IMR-90 (cell line): ENCODE data around the gene MLYCD. TPM values are rescaled to one million over a fixed set of nuclear protein-coding genes. Genes with fewer than 3 reads are reported as not detected.

Experiments
- ATAC-seq: fragments of 200-7000 bp; cut with Tn5 transposase; 2 replicates; pipeline ENCODE4 v1.9.1; 2020; ENCODE audit warnings: low read depth, mild to moderate bottlenecking, moderate library complexity
- BruUV-seq: library from RNA; stranded (reverse); fragments of 400-500 nt; replicated peaks from 2 replicates; lab custom pipeline; 2021; lab: Mats Ljungman, UMichigan
- CTCF ChIA-PET: fragments of 300-600 bp; formaldehyde crosslinking; extraction: SDS; loops from one replicate; lab custom pipeline; 2021; ENCODE audit warnings: antibody characterized with exemption; lab: Yijun Ruan, JAX
- POLR2A ChIA-PET: fragments of 300-600 bp; sonication (Branson Sonifier 250); formaldehyde crosslinking; loops from one replicate; lab custom pipeline; 2022; ENCODE audit warnings: antibody characterized with exemption; ENCODE audit not compliant: unreplicated experiment; lab: Charles Lee
- DNase-seq: peaks from one replicate; pipeline ENCODE4 v3.0.0; 2013
- H2AFZ ChIP-seq: replicated peaks from 2 replicates; pipeline ENCODE3; 2013; ENCODE audit warnings: low read length, mild to moderate bottlenecking; ENCODE audit not compliant: poor library complexity
- H2AK5ac ChIP-seq: 2 replicates; pipeline ENCODE4 v1.6.1; 2013; ENCODE audit warnings: low read depth, low read length, inconsistent platforms
- H2AK9ac ChIP-seq: replicated peaks from 2 replicates; pipeline ENCODE3; 2013; ENCODE audit warnings: mild to moderate bottlenecking, low read depth, low read length, moderate library complexity; ENCODE audit not compliant: poor library complexity
- H2BK120ac ChIP-seq: 2 replicates; pipeline ENCODE4 v1.6.1; 2013; ENCODE audit warnings: low read depth, low read length, inconsistent platforms
- H2BK15ac ChIP-seq: 3 replicates; pipeline ENCODE4 v1.6.1; 2013; ENCODE audit warnings: low read depth, low read length, inconsistent platforms
- H2BK20ac ChIP-seq: 2 replicates; pipeline ENCODE4 v1.6.1; 2013; ENCODE audit warnings: low read depth, mild to moderate bottlenecking, inconsistent platforms, low read length, moderate library complexity
- H2BK5ac ChIP-seq: 2 replicates; pipeline ENCODE4 v1.6.1; 2013; ENCODE audit warnings: mild to moderate bottlenecking, low read depth, low read length, inconsistent platforms; ENCODE audit not compliant: poor library complexity, severe bottlenecking
- H3K14ac ChIP-seq: replicated peaks from 2 replicates; pipeline ENCODE4 v1.6.1; 2013; ENCODE audit warnings: low read depth, low read length, inconsistent platforms
- H3K18ac ChIP-seq: 2 replicates; pipeline ENCODE4 v1.6.1; 2013; ENCODE audit warnings: low read depth, low read length, control low read depth
- H3K23ac ChIP-seq: 2 replicates; pipeline ENCODE4 v1.6.1; 2013; ENCODE audit warnings: low read depth, low read length, inconsistent platforms
- H3K27ac ChIP-seq: 2 replicates; pipeline ENCODE4 v1.5.1; 2013; ENCODE audit warnings: mild to moderate bottlenecking, control low read depth, low read length; ENCODE audit not compliant: insufficient read depth
- H3K27me3 ChIP-seq: 2 replicates; pipeline ENCODE4 v1.6.1; 2013; ENCODE audit warnings: low read length; ENCODE audit not compliant: control insufficient read depth, insufficient read depth
- H3K36me3 ChIP-seq: 2 replicates; pipeline ENCODE4 v1.6.1; 2013; ENCODE audit warnings: low read length, mixed read lengths; ENCODE audit not compliant: control insufficient read depth, insufficient read depth
- H3K4ac ChIP-seq: 2 replicates; pipeline ENCODE4 v1.6.1; 2013; ENCODE audit warnings: low read depth, low read length, inconsistent platforms
- H3K4me1 ChIP-seq: 2 replicates; pipeline ENCODE4 v1.6.1; 2013; ENCODE audit warnings: low read length, mixed read lengths; ENCODE audit not compliant: control insufficient read depth, insufficient read depth
- H3K4me2 ChIP-seq: 2 replicates; pipeline ENCODE4 v1.6.1; 2013; ENCODE audit warnings: low read depth, mild to moderate bottlenecking, control low read depth, low read length, moderate library complexity
- H3K4me3 ChIP-seq: 2 replicates; pipeline ENCODE4 v1.5.1; 2013; ENCODE audit warnings: low read depth, mild to moderate bottlenecking, control low read depth, low read length, moderate library complexity; ENCODE audit not compliant: insufficient read depth
- H3K56ac ChIP-seq: 2 replicates; pipeline ENCODE4 v1.6.1; 2013; ENCODE audit warnings: low read length, inconsistent platforms; ENCODE audit not compliant: insufficient read depth; ENCODE audit errors: extremely low read depth
- H3K79me1 ChIP-seq, 2 experiments: 2 replicates each; pipeline ENCODE4 v1.6.1; 2013; ENCODE audit warnings: low read length in 2 of 2, inconsistent platforms in 1 of 2, low read depth in 1 of 2
- H3K9ac ChIP-seq: 2 replicates; pipeline ENCODE4 v1.6.1; 2013; ENCODE audit warnings: low read depth, low read length, control low read depth
- H3K9me1 ChIP-seq: 2 replicates; pipeline ENCODE4 v1.6.1; 2013; ENCODE audit warnings: low read length, inconsistent platforms; ENCODE audit not compliant: insufficient read depth
- H3K9me3 ChIP-seq: 2 replicates; pipeline ENCODE4 v1.6.1; 2013; ENCODE audit warnings: low read length; ENCODE audit not compliant: control insufficient read depth, insufficient read depth
- H4K20me1 ChIP-seq: 2 replicates; pipeline ENCODE4 v1.6.1; 2013; ENCODE audit warnings: low read length, inconsistent platforms; ENCODE audit not compliant: insufficient read depth
- H4K5ac ChIP-seq: 2 replicates; pipeline ENCODE4 v1.6.1; 2013; ENCODE audit warnings: mild to moderate bottlenecking, low read depth, low read length, control low read depth
- H4K8ac ChIP-seq, 2 experiments: 2 replicates each; pipeline ENCODE4 v1.6.1; 2013; ENCODE audit warnings: low read depth in 2 of 2, low read length in 2 of 2, control low read depth in 1 of 2, inconsistent platforms in 1 of 2
- H4K91ac ChIP-seq: 2 replicates; pipeline ENCODE4 v1.6.1; 2013; ENCODE audit warnings: low read depth, low read length, inconsistent platforms; ENCODE audit not compliant: insufficient read depth
- BHLHE40 ChIP-seq: fragments of 150-350 bp; IDR thresholded peaks from 2 replicates; pipeline ENCODE4 v1.6.1; 2016; ENCODE audit warnings: mild to moderate bottlenecking, low read depth, low read length
- CEBPB ChIP-seq: IDR thresholded peaks from 2 replicates; pipeline ENCODE4 v1.6.1; 2012; ENCODE audit warnings: low read depth, low read length, improper control_type of control experiment
- CHD1 ChIP-seq: IDR thresholded peaks from 2 replicates; pipeline ENCODE4 v1.6.1; 2012; ENCODE audit warnings: low read depth, low read length, improper control_type of control experiment
- CTCF ChIP-seq: conservative IDR thresholded peaks from 2 replicates; pipeline ENCODE4 v1.5.1; 2012; ENCODE audit warnings: mild to moderate bottlenecking, low read depth, low read length, improper control_type of control experiment
- ELK1 ChIP-seq: fragments of 150-350 bp; IDR thresholded peaks from 2 replicates; pipeline ENCODE4 v1.6.1; 2016; ENCODE audit warnings: low read depth, mild to moderate bottlenecking, low read length, moderate library complexity, borderline replicate concordance
- MAZ ChIP-seq: IDR thresholded peaks from 2 replicates; pipeline ENCODE4 v1.6.1; 2012; ENCODE audit warnings: low read depth, mild to moderate bottlenecking, low read length, improper control_type of control experiment, moderate library complexity, borderline replicate concordance
- MXI1 ChIP-seq: IDR thresholded peaks from 2 replicates; pipeline ENCODE4 v1.6.1; 2012; ENCODE audit warnings: low read depth, mild to moderate bottlenecking, low read length, moderate library complexity, borderline replicate concordance
- NFE2L2 ChIP-seq: fragments of 150-350 bp; IDR thresholded peaks from 2 replicates; pipeline ENCODE4 v1.6.1; 2016; ENCODE audit warnings: low read depth, mild to moderate bottlenecking, low read length
- POLR2A ChIP-seq: IDR thresholded peaks from 2 replicates; pipeline ENCODE4 v1.6.1; 2012; ENCODE audit warnings: mild to moderate bottlenecking, low read depth, low read length
- RAD21 ChIP-seq: IDR thresholded peaks from 2 replicates; pipeline ENCODE4 v1.6.1; 2012; ENCODE audit warnings: low read length, improper control_type of control experiment
- RCOR1 ChIP-seq: IDR thresholded peaks from 2 replicates; pipeline ENCODE4 v1.6.1; 2012; ENCODE audit warnings: mild to moderate bottlenecking, low read length, improper control_type of control experiment; ENCODE audit not compliant: insufficient replicate concordance
- RFX5 ChIP-seq: IDR thresholded peaks from 2 replicates; pipeline ENCODE4 v1.8.0; 2012; ENCODE audit warnings: low read depth, mild to moderate bottlenecking, low read length, moderate library complexity
- SMC3 ChIP-seq: fragments of 150-350 bp; IDR thresholded peaks from 2 replicates; pipeline ENCODE4 v1.6.1; 2016; ENCODE audit warnings: low read depth, mild to moderate bottlenecking, antibody characterized with exemption, low read length, moderate library complexity
- USF2 ChIP-seq: fragments of 150-350 bp; IDR thresholded peaks from 2 replicates; pipeline ENCODE4 v1.6.1; 2017; ENCODE audit warnings: mild to moderate bottlenecking, antibody characterized with exemption, low read length, low read depth
- WGBS, 2 experiments: methylation state at CpG; one replicate each; pipeline versions ENCODE4 v1.1.5 to v1.1.7; 2013; ENCODE audit warnings: missing lambda C conversion rate in 2 of 2; ENCODE audit not compliant: insufficient read length in 1 of 2; ENCODE audit errors: extremely low coverage in 2 of 2; 5-methylcytosine and 5-hydroxymethylcytosine counted together
- dilution Hi-C: fragments of 300-500 bp; cut with HindIII; formaldehyde crosslinking; loops from one replicate; pipeline ENCODE4 v1.14.3; 2018; ENCODE audit warnings: low sequenced_read_pairs; ENCODE audit not compliant: unreplicated experiment
- in situ Hi-C: fragments of 300-500 bp; cut with MboI; formaldehyde crosslinking; loops from 3 replicates; pipeline ENCODE4 v1.14.3; 2019; ENCODE audit warnings: low sequenced_read_pairs, inconsistent platforms, mixed read lengths
- intact Hi-C: fragments of 100-400 bp; cut with micrococcal nuclease; formaldehyde crosslinking; loops from 2 replicates; pipeline ENCODE4 v1.10.0; 2022
- polyA plus RNA-seq, 3 experiments: library from polyadenylated mRNA; depleted of rRNA; stranded (reverse); fragments of >200 nt; gene quantifications; 2 replicates each; pipeline ENCODE4 v1.2.3, GENCODE V29; 2012; ENCODE audit warnings: low replicate concordance in 1 of 3
- total RNA-seq: library from RNA; depleted of rRNA; stranded (reverse); fragments of >200 nt; gene quantifications from 2 replicates; pipeline ENCODE4 v1.2.3, GENCODE V29; 2012

Gene MLYCD
- total and polyA plus RNA-seq, 2 of the 4 experiments (the other 2 are of a cell fraction) = 1.9 to 2.7 TPM

- TF ChIP-seq RCOR1 = no peak
- TF ChIP-seq BHLHE40 = no peak
- no peak for TF ChIP-seq MAZ
- no peak for TF ChIP-seq CTCF
- TF ChIP-seq ELK1 = no peak
- TF ChIP-seq POLR2A = no peak
- TF ChIP-seq NFE2L2 = no peak
- TF ChIP-seq CHD1 = no peak
- no peak for TF ChIP-seq SMC3
- TF ChIP-seq RAD21 = no peak
- no peak for TF ChIP-seq MXI1
- no peak for TF ChIP-seq USF2
- no peak for TF ChIP-seq CEBPB
- TF ChIP-seq RFX5 = no peak
- dilution Hi-C loops = no loop called here
- no peak overlapping the region for H3K4ac ChIP-seq
- H3K14ac ChIP-seq = no peak overlapping the region
- peaks cover 4% of the 10 kb centered on the region for H3K9me1 ChIP-seq
- H3K9me3 ChIP-seq = no peaks in the 10 kb centered on the region
- H3K4me3 ChIP-seq = no peak overlapping the region
- no peak overlapping the region for H3K23ac ChIP-seq
- no peak overlapping the region for H2BK15ac ChIP-seq
- H2AFZ ChIP-seq = no peak overlapping the region
- BruUV-seq = no TSS peak
- no peak overlapping the region for H4K5ac ChIP-seq
- intact Hi-C loops = no loop called here
- H3K9ac ChIP-seq = no peak overlapping the region
- no peak overlapping the region for H2BK120ac ChIP-seq
- H3K27me3 ChIP-seq = no peaks in the 10 kb centered on the region
- CTCF ChIA-PET = no interaction called here
- peaks cover 6% of the 10 kb centered on the region for H4K20me1 ChIP-seq
- no peak overlapping the region for H3K56ac ChIP-seq
- in situ Hi-C loops = no loop called here
- POLR2A ChIA-PET = no interaction called here
- no peak for DNase-seq
- H2AK5ac ChIP-seq = no peak overlapping the region
- no peak overlapping the region for H4K8ac ChIP-seq
- no peak overlapping the region for H3K4me2 ChIP-seq
- ATAC-seq = no peak
- peaks cover 31% of the 10 kb centered on the region for H3K36me3 ChIP-seq
- peaks cover 3% of the 10 kb centered on the region; the same call in 1 of the 2 replicates for H3K4me1 ChIP-seq
- H2AK9ac ChIP-seq = no peak overlapping the region
- no peak overlapping the region for H4K91ac ChIP-seq
- H2BK5ac ChIP-seq = no peak overlapping the region
- H3K27ac ChIP-seq = no peak overlapping the region
- H2BK20ac ChIP-seq = no peak overlapping the region
- no CpG with 5 or more reads among the region's 2 CpGs for WGBS, 2 experiments
- no peak overlapping the region for H3K18ac ChIP-seq
- H3K79me1 ChIP-seq = peaks cover 3 to 8% of the 10 kb centered on the region in 2 experiments; a peak in 2 of 4 replicates
Measured at GRCh38 chr16:83908798-83909197, 9.9 kb downstream of the MLYCD start.
